HepG2 (cell line): ENCODE measurements around the gene CHID1. TPM values are rescaled to one million over a fixed set of nuclear protein-coding genes. Genes with fewer than 3 reads are reported as not detected.

Experiments
- ATAC-seq: fragments of 200-7000 bp; cut with Tn5 transposase; 3 replicates; pipeline ENCODE4 v1.9.1; 2020; ENCODE audit warnings: mild to moderate bottlenecking, moderate library complexity
- BruUV-seq: library from RNA; stranded (reverse); fragments of 400-500 nt; replicated peaks from 2 replicates; lab custom pipeline; 2021; lab: Mats Ljungman, UMichigan
- CTCF ChIA-PET: fragments of 300-600 bp; formaldehyde crosslinking; extraction: SDS; loops from one replicate; lab custom pipeline; 2021; ENCODE audit warnings: low total read pairs, inconsistent platforms, low intra/inter-chr PET ratio; lab: Yijun Ruan, JAX
- POLR2A ChIA-PET: fragments of 350-600 bp; sonication (Branson Sonifier 250); formaldehyde crosslinking; loops from one replicate; lab custom pipeline; 2020; ENCODE audit warnings: antibody characterized with exemption, inconsistent platforms; lab: Yijun Ruan, JAX
- DNase-seq: peaks from one replicate; pipeline ENCODE4 v3.0.0-alpha.2; 2015; ENCODE audit warnings: low spot score
- FAIRE-seq: peaks from 3 replicates; lab custom pipeline; 2011; peaks lifted over from hg19 to GRCh38; lab: Jason Lieb, UNC
- H2AFZ ChIP-seq: one replicate; pipeline ENCODE4 v1.6.1; 2011; ENCODE audit warnings: low read length, inconsistent platforms
- H3K27ac ChIP-seq: fragments of 300-600 bp; 3 replicates; pipeline ENCODE4 v1.8.0; 2011; ENCODE audit warnings: mixed run types, mild to moderate bottlenecking, mixed read lengths, low read length, inconsistent platforms; ENCODE audit not compliant: insufficient read depth; ENCODE audit errors: extremely low read length
- H3K27me3 ChIP-seq, 2 experiments: fragments of 200-600 bp in 1 of 2; 2 replicates in 1 of 2; 3 replicates in 1 of 2; pipeline versions ENCODE4 v1.6.0 to v1.8.0; 2011; ENCODE audit warnings: low read length in 2 of 2, mild to moderate bottlenecking in 2 of 2, moderate library complexity in 2 of 2, inconsistent platforms in 1 of 2; ENCODE audit not compliant: insufficient read depth in 2 of 2, control insufficient read depth in 1 of 2
- H3K36me3 ChIP-seq, 2 experiments: fragments of 200-600 bp in 1 of 2; replicated peaks in 1 of 2; 2 replicates in 1 of 2; 3 replicates in 1 of 2; pipeline versions ENCODE4 v1.5.1 to v1.8.0; 2011; ENCODE audit warnings: low read length in 2 of 2, inconsistent platforms in 1 of 2; ENCODE audit not compliant: insufficient read depth in 2 of 2, control insufficient read depth in 1 of 2
- H3K4me1 ChIP-seq: 2 replicates; pipeline ENCODE4 v1.5.1; 2012; ENCODE audit warnings: low read length, inconsistent platforms; ENCODE audit not compliant: insufficient read depth
- H3K4me2 ChIP-seq: 2 replicates; pipeline ENCODE4 v1.6.0; 2011; ENCODE audit warnings: low read depth, low read length, inconsistent platforms
- H3K4me3 ChIP-seq, 3 experiments: fragments of 200-600 bp in 1 of 3; sonication (generic), shearing (Covaris generic) in 1 of 3; replicated peaks in 1 of 3; 2 replicates each; pipeline ENCODE4 v1.5.1; 2011 to 2016; ENCODE audit warnings: low read length in 3 of 3, inconsistent platforms in 2 of 3, low read depth in 2 of 3, mild to moderate bottlenecking in 2 of 3, control low read depth in 1 of 3, mixed read lengths in 1 of 3; ENCODE audit not compliant: insufficient read depth in 1 of 3
- H3K79me2 ChIP-seq: one replicate; pipeline ENCODE4 v1.6.1; 2011; ENCODE audit warnings: low read length, inconsistent platforms; ENCODE audit not compliant: insufficient read depth
- H3K9ac ChIP-seq: 2 replicates; pipeline ENCODE4 v1.6.0; 2011; ENCODE audit warnings: mild to moderate bottlenecking, low read depth, low read length, inconsistent platforms; ENCODE audit not compliant: insufficient read depth
- H3K9me3 ChIP-seq: 2 replicates; pipeline ENCODE4 v1.5.1; 2012; ENCODE audit warnings: mild to moderate bottlenecking, low read length
- H4K20me1 ChIP-seq: 2 replicates; pipeline ENCODE4 v1.6.0; 2011; ENCODE audit warnings: inconsistent platforms, mild to moderate bottlenecking, low read length, moderate library complexity; ENCODE audit not compliant: insufficient read depth
- GMEB2 ChIP-seq: IDR thresholded peaks from 2 replicates; pipeline ENCODE4 v1.6.1; 2016; ENCODE audit warnings: missing biosample characterization, missing genetic modification reagents, low read depth
- MAZ ChIP-seq, 2 experiments: sonication (generic) in 1 of 2; formaldehyde crosslinking in 1 of 2; IDR thresholded peaks; 2 replicates each; pipeline versions ENCODE4 v1.5.0 to v1.6.1; 2012 to 2020; ENCODE audit warnings: low read depth in 2 of 2, mild to moderate bottlenecking in 2 of 2, borderline replicate concordance in 1 of 2, improper control_type of control experiment in 1 of 2, low read length in 1 of 2, missing genetic modification reagents in 1 of 2, moderate library complexity in 1 of 2
- PBX3 ChIP-seq: sonication (generic); formaldehyde crosslinking; IDR thresholded peaks from 2 replicates; pipeline ENCODE4 v1.8.1; 2023; ENCODE audit warnings: missing genetic modification reagents, inconsistent platforms, borderline replicate concordance
- SIN3A ChIP-seq: IDR thresholded peaks from 2 replicates; pipeline ENCODE4 v1.6.1; 2011; ENCODE audit warnings: low read depth, mild to moderate bottlenecking, control low read depth, low read length, borderline replicate concordance
- ZBTB38 ChIP-seq: sonication (generic); formaldehyde crosslinking; IDR thresholded peaks from 2 replicates; pipeline ENCODE4 v1.5.1; 2020; ENCODE audit warnings: mild to moderate bottlenecking, missing genetic modification reagents
- ZNF160 ChIP-seq: sonication (generic); formaldehyde crosslinking; IDR thresholded peaks from 2 replicates; pipeline ENCODE4 v1.8.0; 2022; ENCODE audit warnings: mild to moderate bottlenecking, inconsistent platforms, missing genetic modification reagents
- ZNF20 ChIP-seq: sonication (generic); formaldehyde crosslinking; IDR thresholded peaks from 2 replicates; pipeline ENCODE4 v1.4.0; 2020; ENCODE audit warnings: mild to moderate bottlenecking, moderate library complexity, missing genetic modification reagents
- ZNF367 ChIP-seq: sonication (generic); formaldehyde crosslinking; IDR thresholded peaks from 2 replicates; pipeline ENCODE4 v1.4.0; 2020; ENCODE audit warnings: missing genetic modification reagents, borderline replicate concordance
- ZNF558 ChIP-seq: sonication (generic); formaldehyde crosslinking; IDR thresholded peaks from 2 replicates; pipeline ENCODE4 v1.9.0; 2022; ENCODE audit warnings: mild to moderate bottlenecking, missing genetic modification reagents, borderline replicate concordance
- WGBS: methylation state at CpG from one replicate; pipeline ENCODE4 v1.1.6; 2017; ENCODE audit warnings: low lambda C conversion rate; 5-methylcytosine and 5-hydroxymethylcytosine counted together
- in situ Hi-C: cut with HindIII; loops from 2 replicates; pipeline ENCODE4 v1.10.0; 2017; ENCODE audit warnings: low pct_unique_long_range_greater_than_20kb; ENCODE audit not compliant: extremely low pct_ligation_motif_present
- intact Hi-C: fragments of 100-400 bp; cut with micrococcal nuclease; formaldehyde crosslinking; loops from one replicate; pipeline ENCODE4 v1.10.0; 2022; ENCODE audit not compliant: unreplicated experiment
- polyA plus RNA-seq, 8 experiments: library from polyadenylated mRNA; depleted of rRNA in 3 of 8; stranded (reverse) in 7 of 8; unstranded in 1 of 8; fragments of >200 nt; fragmentation: Illumina TruSeq in 4 of 8; extraction: Trizol in 4 of 8; gene quantifications; 2 replicates each; pipeline versions ENCODE4 v1.2.1 to v1.2.3, GENCODE V29; 2011 to 2016; ENCODE audit warnings: low read depth in 4 of 8, missing spikeins in 1 of 8, mixed read lengths in 1 of 8; ENCODE audit not compliant: insufficient read depth in 1 of 8
- total RNA-seq, 5 experiments: library from RNA; depleted of rRNA; stranded (reverse); fragments of >200 nt; fragmentation: Illumina TruSeq; extraction: Trizol; gene quantifications; 2 replicates each; pipeline ENCODE4 v1.2.3, GENCODE V29; 2016; ENCODE audit warnings: low read depth in 1 of 5
- TF ChIP-seq, protein P1 (sequence below): sonication (generic); formaldehyde crosslinking; IDR thresholded peaks from 2 replicates; pipeline ENCODE4 v1.5.0; 2020; ENCODE audit warnings: mild to moderate bottlenecking, missing genetic modification reagents, borderline replicate concordance

CHID1 gene
- total and polyA plus RNA-seq, 2 of the 13 experiments (the other 11 are each of a cell fraction or from before 2014, with no cell fraction given), result 65.1 to 93.6 TPM

DNA sequence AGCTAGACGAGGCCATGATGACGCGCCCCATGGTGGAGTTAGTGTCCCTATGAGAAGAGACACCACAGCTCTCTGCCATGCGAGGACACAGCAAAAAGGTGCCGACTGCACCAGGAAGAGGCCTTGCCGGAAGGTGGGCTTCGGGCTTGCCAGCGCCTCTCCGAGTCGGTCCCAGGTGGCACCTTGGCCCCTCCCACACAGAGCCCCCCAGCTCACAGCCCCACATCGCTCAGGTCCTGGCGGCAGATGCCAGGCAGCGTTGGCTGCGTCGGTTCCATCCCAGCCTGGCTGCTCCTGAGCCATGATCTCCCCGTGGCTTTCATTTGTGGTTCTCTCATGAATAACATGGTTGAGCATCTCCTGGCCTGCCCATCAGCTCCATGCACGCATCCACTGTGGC lies 24.0 kb downstream of the CHID1 start:
- ChIA-PET CTCF (no interaction called here), POLR2A (no interaction called here)
- ATAC-seq (no peak), FAIRE-seq (no peak), DNase-seq (no peak)
- no peaks in the 10 kb centered on the region for H4K20me1 ChIP-seq
- intact Hi-C loops, result no loop called here
- 96% methylated on average over 17 of the region's 17 CpGs for WGBS
- in situ Hi-C loops, result loop anchor here (10.0 kb wide), 1 partner anchor 168 kb away; no protein-coding TSS in a partner anchor
- H3K79me2 ChIP-seq, result no peaks in the 10 kb centered on the region
- H2AFZ ChIP-seq, result no peak overlapping the region
- BruUV-seq, result no TSS peak
- no peaks in the 10 kb centered on the region for H3K27me3 ChIP-seq
- no peaks in the 10 kb centered on the region for H3K9me3 ChIP-seq
- H3K36me3 ChIP-seq, result peaks cover 6 to 21% of the 10 kb centered on the region in 2 experiments; a peak in 4 of 5 replicates
- H3K27ac ChIP-seq, result no peak overlapping the region
- no peak overlapping the region for H3K4me2 ChIP-seq
- H3K9ac ChIP-seq, result no peak overlapping the region
- no peaks in the 10 kb centered on the region for H3K4me1 ChIP-seq
- H3K4me3 ChIP-seq, result no peak overlapping the region
- TF ChIP-seq ZNF20, result no peak
- TF ChIP-seq MAZ (IDR thresholded peaks at IDR 0.05; ENCODE audit: borderline replicate concordance, low read depth, low read length), result no peak
- TF ChIP-seq MAZ (CRISPR knock-in tag; IDR thresholded peaks at IDR 0.05; ENCODE audit: low read depth), result no peak
- TF ChIP-seq PBX3 (CRISPR knock-in tag), result no peak
- no peak for TF ChIP-seq GMEB2 (CRISPR knock-in tag)
- TF ChIP-seq, protein P1, sequence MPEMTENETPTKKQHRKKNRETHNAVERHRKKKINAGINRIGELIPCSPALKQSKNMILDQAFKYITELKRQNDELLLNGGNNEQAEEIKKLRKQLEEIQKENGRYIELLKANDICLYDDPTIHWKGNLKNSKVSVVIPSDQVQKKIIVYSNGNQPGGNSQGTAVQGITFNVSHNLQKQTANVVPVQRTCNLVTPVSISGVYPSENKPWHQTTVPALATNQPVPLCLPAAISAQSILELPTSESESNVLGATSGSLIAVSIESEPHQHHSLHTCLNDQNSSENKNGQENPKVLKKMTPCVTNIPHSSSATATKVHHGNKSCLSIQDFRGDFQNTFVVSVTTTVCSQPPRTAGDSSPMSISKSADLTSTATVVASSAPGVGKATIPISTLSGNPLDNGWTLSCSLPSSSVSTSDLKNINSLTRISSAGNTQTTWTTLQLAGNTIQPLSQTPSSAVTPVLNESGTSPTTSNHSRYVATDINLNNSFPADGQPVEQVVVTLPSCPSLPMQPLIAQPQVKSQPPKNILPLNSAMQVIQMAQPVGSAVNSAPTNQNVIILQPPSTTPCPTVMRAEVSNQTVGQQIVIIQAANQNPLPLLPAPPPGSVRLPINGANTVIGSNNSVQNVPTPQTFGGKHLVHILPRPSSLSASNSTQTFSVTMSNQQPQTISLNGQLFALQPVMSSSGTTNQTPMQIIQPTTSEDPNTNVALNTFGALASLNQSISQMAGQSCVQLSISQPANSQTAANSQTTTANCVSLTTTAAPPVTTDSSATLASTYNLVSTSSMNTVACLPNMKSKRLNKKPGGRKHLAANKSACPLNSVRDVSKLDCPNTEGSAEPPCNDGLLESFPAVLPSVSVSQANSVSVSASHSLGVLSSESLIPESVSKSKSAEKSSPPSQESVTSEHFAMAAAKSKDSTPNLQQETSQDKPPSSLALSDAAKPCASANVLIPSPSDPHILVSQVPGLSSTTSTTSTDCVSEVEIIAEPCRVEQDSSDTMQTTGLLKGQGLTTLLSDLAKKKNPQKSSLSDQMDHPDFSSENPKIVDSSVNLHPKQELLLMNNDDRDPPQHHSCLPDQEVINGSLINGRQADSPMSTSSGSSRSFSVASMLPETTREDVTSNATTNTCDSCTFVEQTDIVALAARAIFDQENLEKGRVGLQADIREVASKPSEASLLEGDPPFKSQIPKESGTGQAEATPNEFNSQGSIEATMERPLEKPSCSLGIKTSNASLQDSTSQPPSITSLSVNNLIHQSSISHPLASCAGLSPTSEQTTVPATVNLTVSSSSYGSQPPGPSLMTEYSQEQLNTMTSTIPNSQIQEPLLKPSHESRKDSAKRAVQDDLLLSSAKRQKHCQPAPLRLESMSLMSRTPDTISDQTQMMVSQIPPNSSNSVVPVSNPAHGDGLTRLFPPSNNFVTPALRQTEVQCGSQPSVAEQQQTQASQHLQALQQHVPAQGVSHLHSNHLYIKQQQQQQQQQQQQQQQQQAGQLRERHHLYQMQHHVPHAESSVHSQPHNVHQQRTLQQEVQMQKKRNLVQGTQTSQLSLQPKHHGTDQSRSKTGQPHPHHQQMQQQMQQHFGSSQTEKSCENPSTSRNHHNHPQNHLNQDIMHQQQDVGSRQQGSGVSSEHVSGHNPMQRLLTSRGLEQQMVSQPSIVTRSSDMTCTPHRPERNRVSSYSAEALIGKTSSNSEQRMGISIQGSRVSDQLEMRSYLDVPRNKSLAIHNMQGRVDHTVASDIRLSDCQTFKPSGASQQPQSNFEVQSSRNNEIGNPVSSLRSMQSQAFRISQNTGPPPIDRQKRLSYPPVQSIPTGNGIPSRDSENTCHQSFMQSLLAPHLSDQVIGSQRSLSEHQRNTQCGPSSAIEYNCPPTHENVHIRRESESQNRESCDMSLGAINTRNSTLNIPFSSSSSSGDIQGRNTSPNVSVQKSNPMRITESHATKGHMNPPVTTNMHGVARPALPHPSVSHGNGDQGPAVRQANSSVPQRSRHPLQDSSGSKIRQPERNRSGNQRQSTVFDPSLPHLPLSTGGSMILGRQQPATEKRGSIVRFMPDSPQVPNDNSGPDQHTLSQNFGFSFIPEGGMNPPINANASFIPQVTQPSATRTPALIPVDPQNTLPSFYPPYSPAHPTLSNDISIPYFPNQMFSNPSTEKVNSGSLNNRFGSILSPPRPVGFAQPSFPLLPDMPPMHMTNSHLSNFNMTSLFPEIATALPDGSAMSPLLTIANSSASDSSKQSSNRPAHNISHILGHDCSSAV, result no peak
- TF ChIP-seq ZNF367 (CRISPR knock-in tag), result no peak
- TF ChIP-seq ZNF558, result no peak
- TF ChIP-seq SIN3A, result no peak
- no peak for TF ChIP-seq ZNF160 (CRISPR knock-in tag)
- no peak for TF ChIP-seq ZBTB38 (CRISPR knock-in tag)
